ENCODE results near the gene SLC2A11. TPM values are rescaled to one million over a fixed set of nuclear protein-coding genes. Genes with fewer than 3 reads are reported as not detected.

Gene SLC2A11
- total RNA-seq, 1 experiment from 2014 or later = 4.9 TPM

DNA sequence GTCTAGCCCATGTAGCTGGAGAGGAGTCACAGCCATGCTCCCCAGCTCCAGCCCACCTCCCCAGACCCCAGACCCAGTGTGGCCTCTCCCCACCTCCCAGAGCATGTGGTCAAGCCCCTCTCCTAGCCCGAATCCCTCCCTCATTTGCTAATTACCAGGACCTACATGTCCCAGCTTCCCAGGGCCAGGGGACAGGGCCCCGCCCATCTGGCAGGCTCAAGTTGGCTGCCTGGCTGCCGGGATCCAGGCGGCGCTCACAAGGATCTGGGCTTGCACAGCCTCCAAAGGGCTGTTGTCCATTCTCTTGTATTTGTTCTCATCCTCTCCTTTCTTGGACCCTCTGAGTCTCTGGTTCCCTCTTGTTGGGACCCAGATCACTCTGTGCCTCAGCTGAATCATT lies 31.9 kb downstream of the SLC2A11 start:
- no TSS peak for BruUV-seq (replicated peaks)
- ChIA-PET POLR2A (ENCODE audit: low non-redundant PET) (interaction anchor here (0.7 kb wide), 1 partner anchor 11 kb away, joined by 3 read pairs; no protein-coding TSS in a partner anchor), CTCF (no interaction called here)
- TF ChIP-seq EZH2 (IDR thresholded peaks at IDR 0.05; ENCODE audit: borderline replicate concordance, low read depth, low read length, poor library complexity, severe bottlenecking) = no peak
- TF ChIP-seq, protein P1, sequence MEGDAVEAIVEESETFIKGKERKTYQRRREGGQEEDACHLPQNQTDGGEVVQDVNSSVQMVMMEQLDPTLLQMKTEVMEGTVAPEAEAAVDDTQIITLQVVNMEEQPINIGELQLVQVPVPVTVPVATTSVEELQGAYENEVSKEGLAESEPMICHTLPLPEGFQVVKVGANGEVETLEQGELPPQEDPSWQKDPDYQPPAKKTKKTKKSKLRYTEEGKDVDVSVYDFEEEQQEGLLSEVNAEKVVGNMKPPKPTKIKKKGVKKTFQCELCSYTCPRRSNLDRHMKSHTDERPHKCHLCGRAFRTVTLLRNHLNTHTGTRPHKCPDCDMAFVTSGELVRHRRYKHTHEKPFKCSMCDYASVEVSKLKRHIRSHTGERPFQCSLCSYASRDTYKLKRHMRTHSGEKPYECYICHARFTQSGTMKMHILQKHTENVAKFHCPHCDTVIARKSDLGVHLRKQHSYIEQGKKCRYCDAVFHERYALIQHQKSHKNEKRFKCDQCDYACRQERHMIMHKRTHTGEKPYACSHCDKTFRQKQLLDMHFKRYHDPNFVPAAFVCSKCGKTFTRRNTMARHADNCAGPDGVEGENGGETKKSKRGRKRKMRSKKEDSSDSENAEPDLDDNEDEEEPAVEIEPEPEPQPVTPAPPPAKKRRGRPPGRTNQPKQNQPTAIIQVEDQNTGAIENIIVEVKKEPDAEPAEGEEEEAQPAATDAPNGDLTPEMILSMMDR (conservative IDR thresholded peaks at IDR 0.05; ENCODE audit: low read depth, low read length) = no peak
- no peak for DNase-seq (ENCODE audit: low spot score)
- H3K36me3 ChIP-seq (ENCODE audit: insufficient read depth, low read length, poor library complexity, severe bottlenecking) = no peaks in the 10 kb centered on the region
- H3K9me3 ChIP-seq (ENCODE audit: low read depth, low read length, poor library complexity, severe bottlenecking) = no peaks in the 10 kb centered on the region
- peaks cover 4% of the 10 kb centered on the region for H3K4me1 ChIP-seq (ENCODE audit: insufficient read depth, low read length, poor library complexity, severe bottlenecking)
- no peaks in the 10 kb centered on the region for H3K27me3 ChIP-seq (replicated peaks; ENCODE audit: insufficient read depth, low read depth, low read length, poor library complexity)
- no peak overlapping the region for H3K4me3 ChIP-seq (ENCODE audit: low read depth, low read length, poor library complexity, severe bottlenecking)
- H3K27ac ChIP-seq (ENCODE audit: low read depth, low read length, poor library complexity, severe bottlenecking) = no peak overlapping the region
- intact Hi-C loops (cut with micrococcal nuclease; ENCODE audit: unreplicated experiment) = no loop called here

DNA sequence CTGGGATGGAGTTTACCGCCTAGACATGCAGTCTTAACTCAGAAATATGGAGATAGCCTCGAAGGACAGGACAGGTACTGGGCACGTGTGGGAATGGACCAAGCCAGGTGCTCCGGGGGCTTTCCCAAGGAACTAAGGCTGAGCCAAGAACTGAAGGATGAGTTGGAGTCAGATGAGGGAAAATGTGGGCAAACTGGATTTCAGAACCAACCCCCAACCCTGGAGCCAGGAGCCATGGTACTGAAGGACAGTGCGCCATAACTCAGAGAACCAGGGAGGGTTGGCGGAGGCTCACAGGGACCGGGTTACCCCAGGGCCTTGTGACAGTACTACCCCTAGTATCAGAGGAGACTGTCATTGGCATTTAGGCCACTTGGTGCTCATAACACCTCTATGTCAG lies 34.1 kb downstream of the SLC2A11 start:
- no peak for DNase-seq (ENCODE audit: low spot score)
- no peak overlapping the region for H3K4me3 ChIP-seq (ENCODE audit: low read depth, low read length, poor library complexity, severe bottlenecking)
- ChIA-PET CTCF (no interaction called here), POLR2A (ENCODE audit: low non-redundant PET) (no interaction called here)
- TF ChIP-seq, protein P1 (conservative IDR thresholded peaks at IDR 0.05; ENCODE audit: low read depth, low read length) = no peak
- TF ChIP-seq EZH2 (IDR thresholded peaks at IDR 0.05; ENCODE audit: borderline replicate concordance, low read depth, low read length, poor library complexity, severe bottlenecking) = no peak
- H3K27ac ChIP-seq (ENCODE audit: low read depth, low read length, poor library complexity, severe bottlenecking) = no peak overlapping the region
- intact Hi-C loops (cut with micrococcal nuclease; ENCODE audit: unreplicated experiment) = no loop called here
- H3K4me1 ChIP-seq (ENCODE audit: insufficient read depth, low read length, poor library complexity, severe bottlenecking) = peaks cover 11% of the 10 kb centered on the region
- H3K9me3 ChIP-seq (ENCODE audit: low read depth, low read length, poor library complexity, severe bottlenecking) = no peaks in the 10 kb centered on the region
- no peaks in the 10 kb centered on the region for H3K27me3 ChIP-seq (replicated peaks; ENCODE audit: insufficient read depth, low read depth, low read length, poor library complexity)
- no TSS peak for BruUV-seq (replicated peaks)
- H3K36me3 ChIP-seq (ENCODE audit: insufficient read depth, low read length, poor library complexity, severe bottlenecking) = peaks cover 15% of the 10 kb centered on the region

- Histone ChIP-seq H3K4me3 (ENCODE audit: low read depth, low read length, poor library complexity, severe bottlenecking) (no peak overlapping the region), H3K36me3 (ENCODE audit: insufficient read depth, low read length, poor library complexity, severe bottlenecking) (peaks cover 19% of the 10 kb centered on the region), H3K4me1 (ENCODE audit: insufficient read depth, low read length, poor library complexity, severe bottlenecking) (peaks cover 11% of the 10 kb centered on the region), H3K27ac (ENCODE audit: low read depth, low read length, poor library complexity, severe bottlenecking) (no peak overlapping the region), H3K9me3 (ENCODE audit: low read depth, low read length, poor library complexity, severe bottlenecking) (no peaks in the 10 kb centered on the region), H3K27me3 (replicated peaks; ENCODE audit: insufficient read depth, low read depth, low read length, poor library complexity) (no peaks in the 10 kb centered on the region)
- ChIA-PET CTCF (no interaction called here), POLR2A (ENCODE audit: low non-redundant PET) (no interaction called here)
- no TSS peak for BruUV-seq (replicated peaks)
- DNase-seq (ENCODE audit: low spot score) = no peak
- intact Hi-C loops (cut with micrococcal nuclease; ENCODE audit: unreplicated experiment) = no loop called here
- TF ChIP-seq, protein P1 (conservative IDR thresholded peaks at IDR 0.05; ENCODE audit: low read depth, low read length) = no peak
- no peak for TF ChIP-seq EZH2 (IDR thresholded peaks at IDR 0.05; ENCODE audit: borderline replicate concordance, low read depth, low read length, poor library complexity, severe bottlenecking)
Observed at GRCh38 chr22:23892130-23892529, 34.5 kb downstream of the SLC2A11 start.
